HL-60 (cell line): Measurements from ENCODE around the gene LCOR.

Experiments used
- CTCF ChIP-seq: IDR thresholded peaks from one replicate; pipeline ENCODE4 v1.5.1; 2011; ENCODE audit warnings: low read length, control low read depth, inconsistent platforms; ENCODE audit not compliant: insufficient read depth
- GABPA ChIP-seq: IDR thresholded peaks from 2 replicates; pipeline ENCODE4 v1.6.1; 2012; ENCODE audit warnings: low read depth
- POLR2AphosphoS5 ChIP-seq: IDR thresholded peaks from 2 replicates; pipeline ENCODE4 v1.6.1; 2012; ENCODE audit warnings: low read depth
- SPI1 ChIP-seq: IDR thresholded peaks from 2 replicates; pipeline ENCODE4 v1.6.1; 2012; ENCODE audit warnings: low read depth, mild to moderate bottlenecking, borderline replicate concordance
- TF ChIP-seq, protein P1 (sequence below): IDR thresholded peaks from 2 replicates; pipeline ENCODE4 v1.6.1; 2012; ENCODE audit warnings: low read depth; ENCODE audit not compliant: insufficient replicate concordance

DNA sequence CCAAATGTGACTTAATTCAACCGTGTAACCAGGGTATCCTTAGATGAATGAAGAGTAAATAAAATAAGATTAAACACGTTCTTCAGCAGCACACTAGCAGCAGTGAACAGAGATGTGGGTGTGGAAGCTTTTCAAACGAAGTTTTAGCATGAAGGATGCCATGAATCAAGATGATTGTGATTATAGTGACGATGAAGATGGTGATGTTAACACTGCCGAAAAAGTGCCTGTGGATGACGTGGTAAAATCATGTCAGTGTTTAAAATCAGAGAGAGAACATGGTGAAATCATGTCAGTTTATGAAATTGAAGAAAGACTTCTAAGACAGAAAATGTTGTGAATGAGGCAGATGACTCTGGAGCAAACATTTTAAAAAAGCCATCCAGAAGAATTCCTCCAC, 19.2 kb downstream of the LCOR start:
- no peak for TF ChIP-seq CTCF
- TF ChIP-seq, protein P1, sequence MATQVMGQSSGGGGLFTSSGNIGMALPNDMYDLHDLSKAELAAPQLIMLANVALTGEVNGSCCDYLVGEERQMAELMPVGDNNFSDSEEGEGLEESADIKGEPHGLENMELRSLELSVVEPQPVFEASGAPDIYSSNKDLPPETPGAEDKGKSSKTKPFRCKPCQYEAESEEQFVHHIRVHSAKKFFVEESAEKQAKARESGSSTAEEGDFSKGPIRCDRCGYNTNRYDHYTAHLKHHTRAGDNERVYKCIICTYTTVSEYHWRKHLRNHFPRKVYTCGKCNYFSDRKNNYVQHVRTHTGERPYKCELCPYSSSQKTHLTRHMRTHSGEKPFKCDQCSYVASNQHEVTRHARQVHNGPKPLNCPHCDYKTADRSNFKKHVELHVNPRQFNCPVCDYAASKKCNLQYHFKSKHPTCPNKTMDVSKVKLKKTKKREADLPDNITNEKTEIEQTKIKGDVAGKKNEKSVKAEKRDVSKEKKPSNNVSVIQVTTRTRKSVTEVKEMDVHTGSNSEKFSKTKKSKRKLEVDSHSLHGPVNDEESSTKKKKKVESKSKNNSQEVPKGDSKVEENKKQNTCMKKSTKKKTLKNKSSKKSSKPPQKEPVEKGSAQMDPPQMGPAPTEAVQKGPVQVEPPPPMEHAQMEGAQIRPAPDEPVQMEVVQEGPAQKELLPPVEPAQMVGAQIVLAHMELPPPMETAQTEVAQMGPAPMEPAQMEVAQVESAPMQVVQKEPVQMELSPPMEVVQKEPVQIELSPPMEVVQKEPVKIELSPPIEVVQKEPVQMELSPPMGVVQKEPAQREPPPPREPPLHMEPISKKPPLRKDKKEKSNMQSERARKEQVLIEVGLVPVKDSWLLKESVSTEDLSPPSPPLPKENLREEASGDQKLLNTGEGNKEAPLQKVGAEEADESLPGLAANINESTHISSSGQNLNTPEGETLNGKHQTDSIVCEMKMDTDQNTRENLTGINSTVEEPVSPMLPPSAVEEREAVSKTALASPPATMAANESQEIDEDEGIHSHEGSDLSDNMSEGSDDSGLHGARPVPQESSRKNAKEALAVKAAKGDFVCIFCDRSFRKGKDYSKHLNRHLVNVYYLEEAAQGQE, result no peak
- no peak for TF ChIP-seq GABPA
- no peak for TF ChIP-seq POLR2AphosphoS5
- no peak for TF ChIP-seq SPI1
